K562 treated with DMSO at 1 percent for 48 hours (cell line): ENCODE measurements around the gene SLC66A3. TPM values are rescaled to one million over a fixed set of nuclear protein-coding genes. Genes with fewer than 3 reads are reported as not detected.

ENCODE experiments used
- total RNA-seq: library from RNA; unstranded; fragments of 300-600 nt; gene quantifications from 2 replicates; pipeline ENCODE4 v1.2.3, GENCODE V29; 2022; ENCODE audit warnings: low replicate concordance; ENCODE audit errors: extremely low read depth

The SLC66A3 gene
- not detected in 2 replicates for total RNA-seq

DNA sequence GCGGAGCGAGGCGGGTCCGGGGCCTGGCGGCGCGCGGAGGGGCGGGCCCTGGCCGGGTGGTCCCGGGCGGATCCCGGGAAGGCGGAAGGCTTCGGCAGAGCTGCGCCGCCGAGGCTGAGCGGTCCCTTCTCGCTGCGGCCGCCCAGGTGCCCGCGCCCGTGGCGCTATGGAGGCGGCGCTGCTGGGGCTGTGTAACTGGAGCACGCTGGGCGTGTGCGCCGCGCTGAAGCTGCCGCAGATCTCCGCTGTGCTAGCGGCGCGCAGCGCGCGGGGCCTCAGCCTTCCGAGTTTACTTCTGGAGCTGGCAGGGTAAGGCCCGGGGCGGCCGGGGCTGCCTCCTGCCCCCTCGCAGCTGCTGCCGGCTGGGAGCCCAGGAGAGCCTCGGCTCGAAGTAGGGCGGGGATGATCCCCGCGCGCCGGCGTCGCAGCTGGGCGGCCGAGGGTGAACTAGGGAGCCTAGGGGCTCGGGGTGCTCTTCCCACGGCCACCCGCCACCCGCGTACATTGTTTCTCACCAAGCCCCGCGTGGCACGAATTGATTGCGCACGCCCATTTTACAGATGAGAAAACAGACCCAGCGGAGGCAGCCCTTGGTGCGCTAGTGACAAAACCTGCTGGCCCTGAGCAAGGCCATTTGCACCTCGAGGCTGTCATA, at the start of gene SLC66A3:
SLC66A3 (plus strand) TSS at position 87 of the 655 bp plus-strand sequence; CDS start at position 167, 80 bp downstream.

Other genes with a start within 250 kb of the SLC66A3 start
- gene KCNF1, start 243.5 kb upstream of the SLC66A3 start, total RNA-seq: not detected in 2 replicates
- gene ROCK2, start 189.2 kb downstream of the SLC66A3 start, total RNA-seq: not detected in 2 replicates